Psoas muscle (tissue), 8 donors: Measurements from ENCODE around the gene DNAJB1. TPM values are rescaled to one million over a fixed set of nuclear protein-coding genes. Genes with fewer than 3 reads are reported as not detected.

ENCODE experiments used
- ATAC-seq, 4 donors: fragments of 200-7000 bp; cut with Tn5 transposase; one replicate each; pipeline ENCODE4 v1.9.1; 2020; ENCODE audit warnings: moderate library complexity in 3 of 4, mild to moderate bottlenecking in 2 of 4
- DNase-seq, 2 donors: peaks; one replicate each; pipeline ENCODE4 v3.0.0-alpha.2; 2020
- H3K27ac ChIP-seq: fragments of 200-600 bp; one replicate; pipeline ENCODE4 v1.8.0; 2022
- H3K27me3 ChIP-seq, 3 donors: fragments of 200-600 bp in 1 of 3; one replicate each; pipeline versions ENCODE4 v1.6.1 to v1.8.0; 2013 to 2022; ENCODE audit warnings: low read length in 2 of 3, mild to moderate bottlenecking in 2 of 3, moderate library complexity in 1 of 3; ENCODE audit not compliant: insufficient read depth in 3 of 3
- H3K36me3 ChIP-seq, 2 donors: fragments of 200-600 bp in 1 of 2; one replicate each; pipeline versions ENCODE4 v1.6.1 to v1.8.0; 2013 to 2022; ENCODE audit warnings: low read depth in 1 of 2, mild to moderate bottlenecking in 1 of 2, moderate library complexity in 1 of 2; ENCODE audit not compliant: insufficient read depth in 1 of 2
- H3K4me1 ChIP-seq: fragments of 200-600 bp; one replicate; pipeline ENCODE4 v1.8.0; 2022
- H3K4me3 ChIP-seq: fragments of 200-600 bp; one replicate; pipeline ENCODE4 v1.8.0; 2022; ENCODE audit warnings: mild to moderate bottlenecking
- H3K9me3 ChIP-seq: fragments of 200-600 bp; one replicate; pipeline ENCODE4 v1.8.0; 2022
- CTCF ChIP-seq: fragments of 200-600 bp; IDR thresholded peaks from one replicate; pipeline ENCODE4 v1.8.0; 2022; ENCODE audit warnings: antibody characterized with exemption
- WGBS, 3 donors: extraction: QIAGEN DNeasy Blood & Tissue Kit; methylation state at CpG; one replicate each; pipeline versions ENCODE4 v1.1.6 to v1.1.7; 2013; 5-methylcytosine and 5-hydroxymethylcytosine counted together
- intact Hi-C, 2 donors: fragments of 100-400 bp; cut with DNase I; formaldehyde crosslinking; loops; one replicate each; pipeline versions ENCODE4 v1.11.0 to v1.14.2; 2022
- long read RNA-seq, 2 donors: library from polyadenylated mRNA; unstranded; transcript quantifications; one replicate each; pipeline ENCODE4 v2.0.0, GENCODE V29; 2021
- polyA plus RNA-seq, 3 donors: library from polyadenylated mRNA; stranded (reverse); fragments of 200-250 nt; gene quantifications; one replicate each; pipeline ENCODE4 v1.2.3, GENCODE V29; 2013
- total RNA-seq, 4 donors: library from RNA; stranded (reverse); fragmentation: NEBNext Ultra II Directional in 2 of 4; extraction: Animal tissue kit (Norgen Biotek cat#: 25700) in 2 of 4; gene quantifications; one replicate each; pipeline versions ENCODE4 v1.2.1 to v1.2.4, GENCODE V29; 2021 to 2023
- donor health status: healthy with polysubstance abuse.
- donor health status: DM: no; HTN: no; CAD: no; lungs with moderate emphysema.
- donor health status: Bipolar disorder and iron deficiency.
- donor health status: healthy.
- donor health status: DM: yes; HTN: yes; CAD: no.
- donor health status: DM: no; HTN: no; CAD: no.
- donor health status: DM: no; HTN: no; CAD: no.
- donor health status: DM: yes; HTN: yes; CAD: no.

The DNAJB1 gene
- total RNA-seq = 100 to 1,000 TPM in 1 of 4 donors, 10 to 100 TPM in 3; 32.6 to 105 (median 42.6) TPM
- 10 to 100 TPM; 20.8 to 32.0 (median 24.4) TPM for polyA plus RNA-seq
- long read RNA-seq, donor 1, transcript DNAJB1-201 (3 exons, 2,264 nt) = major isoform, 34 of 40 reads
- long read RNA-seq, donor 1, partial matches to known transcripts = 1 of 40 reads
- long read RNA-seq, donor 1, other reads (novel, unspliced or antisense) = 5 of 40 reads
- long read RNA-seq, donor 2, transcript DNAJB1-201 (3 exons, 2,264 nt) = major isoform, 310 of 349 reads
- long read RNA-seq, donor 2, partial matches to known transcripts = 18 of 349 reads
- long read RNA-seq, donor 2, other reads (novel, unspliced or antisense) = 20 of 349 reads

DNA sequence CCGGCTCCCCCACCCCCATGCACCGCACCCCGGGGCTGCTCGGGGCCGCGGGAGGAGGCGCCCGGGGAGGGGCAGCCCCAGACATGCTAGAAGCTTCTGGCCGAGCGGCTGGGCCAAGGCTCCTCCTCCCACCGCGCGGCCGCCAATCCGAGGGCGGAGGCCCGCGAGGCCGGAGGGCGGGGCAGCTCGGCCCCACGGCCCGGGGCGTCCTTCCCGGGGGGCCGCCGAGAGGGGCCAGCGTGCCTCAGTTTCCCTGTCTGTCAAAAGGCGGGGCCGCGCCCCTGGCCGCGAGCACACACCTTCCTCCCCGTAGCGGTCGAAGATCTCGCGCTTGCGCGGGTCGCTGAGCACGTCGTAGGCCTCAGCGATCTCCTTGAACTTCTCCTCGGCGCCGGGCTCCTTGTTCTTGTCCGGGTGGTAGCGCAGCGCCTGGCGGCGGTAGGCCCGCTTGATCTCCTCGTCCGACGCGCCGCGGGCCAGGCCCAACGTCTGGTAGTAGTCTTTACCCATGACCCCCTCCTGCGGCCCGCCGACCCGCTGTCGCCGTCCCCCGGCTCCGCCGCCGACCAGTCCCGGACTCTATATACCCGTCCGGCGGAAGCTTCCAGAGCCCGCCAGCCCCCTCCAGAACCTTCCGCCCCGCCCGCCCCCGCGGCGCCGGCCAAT is at the start of gene DNAJB1:
DNAJB1 (minus strand) TSS at position 558 of the 666 bp plus-strand sequence; CDS start at position 510, 48 bp downstream.
- Histone ChIP-seq H3K4me3 (peak within 1 kb of the TSS; percentile 82), H3K27ac (peak within 1 kb of the TSS; percentile 98), H3K4me1 (peaks cover 42% of the 10 kb centered on the region), H3K9me3 (no peaks in the 10 kb centered on the region), H3K27me3 (no peaks in the 10 kb centered on the region), H3K36me3 (peaks cover 10 to 35% of the 10 kb centered on the region in 2 donors)
- peak; percentile 76 to 84 (median 78) for ATAC-seq
- peak; percentile 85 to 92 for DNase-seq
- TF ChIP-seq CTCF = no peak
- intact Hi-C loops = loop anchor here in 1 of 2 donors (5.0 kb wide), 1 partner anchor 44 kb away; no protein-coding TSS in a partner anchor
- WGBS, 3 donors = 0% methylated on average over 59 to 80 of the region's 82 CpGs

GRCh38 chr19:14567079-14567478 is 48.9 kb upstream of the DNAJB1 start:
- 63 to 68% (median 64%) methylated on average over 11 of the region's 11 CpGs for WGBS, 3 donors
- no peak for ATAC-seq
- Histone ChIP-seq H3K9me3 (no peaks in the 10 kb centered on the region), H3K4me1 (peaks cover 24% of the 10 kb centered on the region), H3K27me3 (no peaks in the 10 kb centered on the region), H3K36me3 (peaks cover 0 to 27% of the 10 kb centered on the region in 2 donors), H3K27ac (no peak overlapping the region), H3K4me3 (no peak overlapping the region)
- TF ChIP-seq CTCF = no peak
- intact Hi-C loops = no loop called here
- DNase-seq = no peak

DNA sequence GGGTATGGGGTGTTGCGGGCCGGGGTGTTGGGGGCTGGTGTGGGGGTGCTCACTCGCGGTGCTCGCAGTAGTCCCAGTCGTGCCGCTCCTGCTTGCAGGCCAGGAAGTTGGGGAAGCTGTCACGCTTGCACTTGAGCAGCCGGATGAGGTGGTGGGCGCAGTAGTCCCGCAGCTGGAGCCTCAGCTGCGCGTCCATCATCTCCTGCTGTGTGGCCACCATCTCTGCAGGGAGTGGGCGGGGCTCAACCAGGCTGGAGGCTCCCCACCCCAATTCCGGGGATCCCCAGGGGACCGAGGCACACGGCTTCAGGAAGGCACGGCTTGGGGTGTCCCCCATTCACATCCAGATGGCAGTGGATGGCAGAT is 48.5 kb upstream of the DNAJB1 start:
- no peak for ATAC-seq
- Histone ChIP-seq H3K27me3 (no peaks in the 10 kb centered on the region), H3K4me1 (peaks cover 26% of the 10 kb centered on the region), H3K9me3 (no peaks in the 10 kb centered on the region), H3K27ac (no peak overlapping the region), H3K4me3 (no peak overlapping the region), H3K36me3 (peaks cover 0 to 27% of the 10 kb centered on the region in 2 donors)
- DNase-seq = no peak
- intact Hi-C loops = no loop called here
- TF ChIP-seq CTCF = no peak
- 59 to 66% (median 65%) methylated on average over 15 to 18 of the region's 18 CpGs for WGBS, 3 donors

DNA sequence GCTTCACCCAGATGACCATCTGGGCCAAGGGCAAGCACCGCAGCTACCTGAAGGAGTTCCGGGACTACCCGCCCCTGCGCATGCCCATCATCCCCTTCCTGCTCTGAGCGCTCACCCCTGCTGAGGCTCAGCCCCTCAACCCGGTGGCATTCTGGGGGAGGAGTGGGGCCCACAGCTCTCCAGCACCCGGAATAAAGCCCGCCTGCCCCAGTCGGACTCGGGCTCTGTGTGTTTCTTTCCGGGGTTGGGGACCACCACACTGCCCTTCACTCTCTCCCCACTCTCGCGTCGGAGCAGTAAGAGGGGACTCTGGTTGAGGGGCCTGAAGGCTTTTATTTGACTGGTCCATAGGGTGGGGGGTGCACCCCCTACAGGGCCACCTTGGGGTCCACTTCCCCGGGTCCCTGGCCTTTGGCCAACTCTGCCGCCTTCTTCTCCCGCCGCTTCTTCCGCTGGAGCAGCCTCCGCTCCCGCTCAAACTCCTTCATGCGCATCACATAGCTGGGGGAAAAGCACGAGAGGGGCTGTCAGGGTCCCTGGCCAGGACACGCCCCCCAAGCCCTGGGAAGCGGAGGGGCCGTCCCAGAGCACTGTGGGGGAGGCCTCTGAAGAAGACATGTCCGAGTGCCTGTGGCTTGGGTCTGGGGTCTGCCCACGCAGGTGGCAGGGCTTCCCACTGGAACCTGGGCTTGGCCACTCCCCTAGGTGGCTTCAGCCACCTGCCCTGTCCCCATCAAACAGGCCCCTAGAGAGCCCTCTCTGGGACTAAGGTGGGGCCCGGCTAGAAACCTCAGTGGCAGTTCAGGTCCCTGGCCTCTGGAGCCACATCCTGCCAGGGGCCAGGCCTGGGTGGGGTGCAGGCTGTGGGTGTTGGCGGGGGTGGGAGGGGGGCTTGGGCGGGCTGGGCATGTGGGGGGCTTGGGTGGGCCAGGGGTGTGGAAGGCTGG is 47.8 kb upstream of the DNAJB1 start:
- WGBS, 3 donors = 79 to 83% (median 81%) methylated on average over 22 to 27 of the region's 31 CpGs
- peak overlapping the region; percentile 36 for H3K27ac ChIP-seq
- ATAC-seq (no peak), DNase-seq (no peak)
- intact Hi-C loops = no loop called here
- H3K9me3 ChIP-seq = no peaks in the 10 kb centered on the region
- no peaks in the 10 kb centered on the region for H3K27me3 ChIP-seq
- H3K4me3 ChIP-seq = no peak overlapping the region
- H3K4me1 ChIP-seq = peaks cover 29% of the 10 kb centered on the region
- peaks cover 0 to 27% of the 10 kb centered on the region in 2 donors for H3K36me3 ChIP-seq
- no peak for TF ChIP-seq CTCF
